Stromal cell of bone marrow (primary cell): ENCODE data around the gene OTP.

Source experiments
- DNase-seq: peaks from one replicate; pipeline ENCODE4 v3.0.0-alpha.2; 2012; ENCODE audit warnings: low read depth

Gene OTP

DNA sequence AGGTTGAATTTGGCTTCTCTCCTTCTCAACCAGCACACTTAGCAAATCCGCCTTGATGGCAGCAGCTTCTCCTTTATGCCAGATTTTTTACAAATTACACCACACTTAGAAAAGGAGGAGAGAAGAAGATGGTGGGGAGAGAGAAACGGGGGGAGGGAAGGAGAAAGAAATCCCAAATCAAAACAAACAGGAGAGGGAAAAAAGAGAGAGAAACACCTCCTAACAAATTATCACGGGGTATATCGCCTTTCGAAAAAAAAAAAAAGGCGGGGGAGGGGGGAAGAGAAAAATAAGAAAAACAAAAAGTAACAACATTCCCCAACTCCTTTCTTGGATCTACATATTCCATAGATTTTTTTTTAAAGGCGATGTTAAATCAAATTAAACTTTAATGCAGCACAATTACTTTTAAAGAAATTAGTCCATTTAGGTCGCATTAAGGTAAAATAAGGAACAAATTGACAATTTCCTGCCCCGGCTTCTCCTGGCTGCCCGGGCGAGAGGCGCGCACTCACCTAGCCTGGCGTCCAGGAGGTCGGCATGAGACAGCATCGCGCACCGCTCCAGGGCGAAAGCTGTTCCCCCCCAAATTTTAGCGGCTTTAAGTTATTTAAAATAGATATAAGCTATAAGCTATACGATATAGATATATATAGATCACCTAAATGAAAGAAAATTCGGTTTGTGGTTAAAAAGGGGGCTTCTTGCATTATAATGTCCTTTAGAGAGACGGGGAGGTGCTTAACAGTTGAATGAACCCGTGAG is at the start of gene OTP:
OTP (minus strand) TSS at position 716 of the 765 bp plus-strand sequence; CDS start at position 552, 164 bp downstream.
- no peak for DNase-seq

DNA sequence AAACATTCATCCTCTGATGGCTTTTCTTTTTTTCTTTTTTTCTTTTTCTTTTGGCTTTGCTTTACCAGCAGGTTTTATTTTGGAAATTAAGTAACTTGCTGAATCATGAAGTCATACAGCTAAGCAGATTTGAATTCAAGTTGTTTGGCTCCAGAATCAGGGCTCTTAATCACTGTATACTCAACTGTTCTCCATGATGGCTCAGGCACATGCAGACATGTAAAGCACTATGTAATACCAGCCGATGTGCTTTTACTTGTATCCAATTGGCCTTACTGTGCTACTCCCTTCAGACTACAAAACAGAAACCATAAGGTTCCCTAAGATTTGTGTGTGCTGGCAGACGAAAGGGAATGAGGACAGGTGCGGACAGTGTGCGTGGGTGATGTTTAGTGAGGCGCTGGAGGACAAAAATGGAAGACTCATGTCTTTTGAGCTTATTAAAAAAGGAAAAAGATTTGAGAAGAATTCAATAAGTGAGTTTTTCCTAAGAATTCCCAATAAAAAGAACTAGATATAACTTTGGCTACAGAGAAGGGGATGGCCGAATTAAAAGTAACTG is 44.7 kb upstream of the OTP start:
- peak; percentile 32 for DNase-seq

DNA sequence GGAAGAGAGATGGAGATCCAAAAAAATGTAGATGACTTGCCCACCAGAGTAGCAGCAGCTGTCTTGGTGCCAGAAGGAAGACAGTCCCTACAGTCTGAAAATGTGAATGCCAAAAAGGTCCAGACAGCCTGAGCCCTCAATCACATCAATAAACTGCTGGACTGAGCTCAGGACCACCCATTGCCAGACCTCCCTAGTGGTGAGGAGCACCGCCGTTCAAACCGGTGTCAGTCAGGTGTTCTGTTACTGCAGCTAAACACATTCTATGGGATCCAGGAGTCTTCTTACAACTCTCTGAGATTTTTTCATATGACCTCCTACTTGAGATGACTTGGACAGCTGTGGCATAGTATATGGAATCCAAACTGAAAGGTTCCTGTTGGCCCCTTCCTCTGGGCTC is 32.0 kb upstream of the OTP start:
- DNase-seq = no peak

DNA sequence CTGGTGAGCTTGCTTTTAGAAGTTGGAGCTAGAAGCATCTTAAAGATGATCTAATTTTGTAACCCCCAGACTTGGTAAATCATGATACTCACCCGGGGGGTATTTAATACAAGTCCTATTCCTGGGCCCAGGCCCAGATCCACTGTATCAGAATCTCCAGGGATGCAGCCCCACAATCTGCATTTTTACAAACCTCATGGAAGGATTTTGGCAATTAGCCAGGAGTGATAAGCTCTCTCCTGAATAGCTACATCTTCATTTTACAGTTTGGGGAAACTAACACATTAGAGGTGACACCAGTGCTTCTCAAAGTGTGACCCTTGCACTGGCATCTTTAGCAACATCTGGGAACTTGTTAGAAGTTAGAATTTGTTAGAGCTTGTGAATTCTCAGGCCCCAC is 31.2 kb upstream of the OTP start:
- no peak for DNase-seq

DNA sequence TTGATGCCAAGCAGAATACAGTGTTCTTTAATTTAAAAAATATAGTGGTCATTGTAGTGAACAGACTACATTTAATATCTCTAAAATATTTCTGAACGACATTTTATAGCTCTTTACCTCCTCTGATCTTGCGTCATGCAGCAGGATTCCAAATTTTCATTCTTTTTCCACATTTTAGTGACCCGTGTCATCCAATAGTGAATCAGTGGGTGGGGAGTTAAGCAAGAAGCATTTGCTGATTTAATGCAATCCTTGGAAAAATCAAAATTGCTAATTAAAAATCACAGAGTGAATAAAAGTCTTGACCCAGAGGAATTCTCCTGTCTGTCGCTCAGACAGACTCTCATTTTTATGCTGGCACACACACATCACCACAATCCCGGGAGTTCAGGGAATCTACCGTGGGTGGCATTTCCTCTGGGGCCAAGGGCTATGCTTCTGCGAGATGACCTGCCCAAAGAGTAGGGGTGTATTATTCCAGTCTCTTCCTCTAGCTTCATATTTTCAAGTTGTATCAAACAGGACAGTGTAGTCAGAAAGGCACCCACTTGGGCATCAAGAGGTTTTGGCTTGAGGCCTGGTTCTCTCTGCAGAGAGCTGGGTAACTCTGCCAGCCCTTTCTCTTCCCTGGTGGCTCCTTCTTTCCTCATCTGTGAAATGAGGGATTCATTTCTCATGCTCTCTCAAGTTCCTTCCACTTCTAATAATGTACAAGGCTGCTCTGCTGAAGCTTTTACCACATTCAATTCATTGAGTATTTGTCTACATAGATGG is 24.8 kb upstream of the OTP start:
- peak; percentile 12 for DNase-seq

DNA sequence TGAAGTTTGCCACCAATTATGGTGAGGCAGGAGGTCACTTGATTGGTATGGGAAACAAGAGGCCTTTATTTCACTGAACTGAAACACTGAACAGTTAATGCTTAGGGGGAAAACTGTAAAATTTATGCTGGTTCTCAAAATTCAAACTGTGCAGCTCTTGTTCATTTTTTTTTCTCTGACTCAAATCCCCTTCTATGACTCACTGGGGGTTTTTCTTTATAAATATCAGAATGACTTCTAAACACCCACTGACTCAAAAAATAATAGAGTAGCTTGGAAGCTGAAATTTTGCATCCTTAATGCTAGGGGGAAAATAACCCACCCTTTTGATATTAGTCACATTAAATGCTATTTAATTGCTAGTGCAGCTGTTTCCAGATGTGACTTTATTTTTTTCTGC is 24.1 kb upstream of the OTP start:
- DNase-seq = no peak

DNA sequence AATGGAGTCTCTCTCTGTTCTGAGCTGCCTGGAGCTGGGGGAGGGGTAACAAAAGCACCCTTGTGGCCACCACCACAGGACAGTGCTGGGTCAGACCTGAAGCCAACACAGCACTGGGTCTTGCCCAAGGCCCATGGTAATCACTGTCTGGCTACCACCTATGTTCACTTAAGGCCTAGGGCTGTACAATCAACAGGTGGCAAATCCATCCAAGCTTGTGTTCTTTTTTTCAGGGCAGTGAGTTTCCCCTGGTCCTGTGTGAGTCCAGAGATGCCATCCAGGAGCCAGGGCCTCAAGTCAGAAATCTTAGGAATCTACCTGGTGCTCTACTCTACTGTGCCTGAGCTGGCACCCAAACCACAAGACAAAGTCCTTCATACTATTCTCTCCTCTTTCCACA is 20.1 kb upstream of the OTP start:
- no peak for DNase-seq

DNA sequence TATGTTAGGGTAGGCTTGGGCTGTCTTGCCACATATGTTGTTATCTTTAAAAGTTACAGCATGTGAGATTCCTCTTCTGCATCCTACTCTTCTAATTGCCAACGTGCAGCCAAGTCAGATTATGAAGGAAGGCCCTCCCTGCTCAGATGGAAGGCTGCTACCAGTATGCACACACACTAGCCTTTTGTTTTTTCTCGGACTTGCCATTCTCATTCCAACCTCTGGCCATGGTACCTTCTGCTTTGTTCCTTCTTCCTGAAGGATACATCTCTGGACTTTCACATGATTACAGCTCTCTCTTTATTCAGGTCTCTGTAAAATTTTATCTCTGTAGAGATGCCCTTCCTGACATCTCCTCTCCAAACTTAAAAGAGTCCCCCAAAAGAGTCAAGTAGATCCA is 12.8 kb upstream of the OTP start:
- DNase-seq = no peak

DNA sequence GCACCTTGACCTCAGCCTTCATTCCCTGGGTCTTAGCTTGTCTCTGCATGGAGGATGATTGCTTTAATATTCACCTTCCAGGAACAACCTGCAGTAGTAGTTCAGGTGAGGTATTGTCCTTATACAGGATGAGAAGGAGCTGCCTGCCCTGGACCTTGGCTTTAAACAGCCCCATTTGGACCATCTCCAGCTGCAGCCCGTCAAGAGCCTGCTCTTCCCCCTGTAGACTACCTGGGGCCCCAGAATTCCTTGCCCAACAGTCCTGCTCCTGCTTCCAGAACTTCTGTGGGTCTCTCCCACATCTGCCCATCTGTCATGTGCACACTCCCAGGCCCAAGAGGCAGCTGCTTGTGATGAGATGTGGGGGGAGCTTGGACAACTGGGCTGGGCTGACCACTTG is 12.2 kb upstream of the OTP start:
- DNase-seq = no peak

DNA sequence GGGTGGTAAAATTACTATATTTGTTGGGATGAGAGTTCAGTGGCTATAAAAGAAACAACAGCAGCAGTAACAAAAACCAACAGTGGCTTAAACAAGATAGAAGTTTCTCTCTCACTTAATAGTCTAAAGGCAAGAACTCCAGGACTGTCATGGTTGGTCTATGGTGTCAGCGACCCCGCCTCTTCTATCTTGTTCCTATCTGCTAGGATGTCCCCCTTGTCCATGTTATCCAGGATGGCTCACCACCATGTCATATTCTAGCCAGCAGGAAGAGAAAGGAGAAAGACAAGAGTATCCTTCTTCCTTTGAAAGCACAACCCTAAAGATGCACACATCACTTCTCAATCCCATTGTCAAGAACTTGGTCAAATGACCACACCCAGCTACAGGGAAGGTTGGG is 11.3 kb upstream of the OTP start:
- DNase-seq = no peak

DNA sequence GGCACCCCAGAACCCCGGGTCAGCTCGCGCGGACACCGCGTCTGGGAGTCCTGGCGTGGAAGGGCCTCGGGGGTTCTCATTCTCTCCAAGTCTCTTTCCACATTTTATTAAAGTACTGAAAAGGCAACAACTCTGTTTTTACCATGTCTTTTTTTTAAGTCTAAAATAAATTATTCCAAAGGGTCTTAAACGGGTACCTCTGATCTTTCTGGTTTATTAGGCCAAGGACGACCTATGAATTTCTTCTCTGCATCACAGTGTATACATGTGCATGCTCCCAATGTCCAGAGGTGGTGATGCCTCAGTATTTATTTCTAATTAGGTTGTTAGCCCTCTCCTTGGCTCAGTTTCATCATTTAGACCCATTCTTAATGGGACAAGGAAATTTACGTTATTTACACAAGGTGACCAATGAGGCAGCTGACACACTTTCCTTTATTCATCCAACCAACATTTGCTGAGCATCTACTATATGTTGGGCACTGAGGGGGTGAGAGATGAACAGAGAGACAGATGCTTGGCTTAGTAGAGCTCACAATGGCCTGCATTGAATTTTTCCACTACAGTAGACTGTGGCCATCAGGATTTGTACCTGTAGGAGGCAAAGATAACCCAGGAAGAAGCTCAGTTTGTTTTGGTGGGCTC is 7.6 kb upstream of the OTP start:
- no peak for DNase-seq

DNA sequence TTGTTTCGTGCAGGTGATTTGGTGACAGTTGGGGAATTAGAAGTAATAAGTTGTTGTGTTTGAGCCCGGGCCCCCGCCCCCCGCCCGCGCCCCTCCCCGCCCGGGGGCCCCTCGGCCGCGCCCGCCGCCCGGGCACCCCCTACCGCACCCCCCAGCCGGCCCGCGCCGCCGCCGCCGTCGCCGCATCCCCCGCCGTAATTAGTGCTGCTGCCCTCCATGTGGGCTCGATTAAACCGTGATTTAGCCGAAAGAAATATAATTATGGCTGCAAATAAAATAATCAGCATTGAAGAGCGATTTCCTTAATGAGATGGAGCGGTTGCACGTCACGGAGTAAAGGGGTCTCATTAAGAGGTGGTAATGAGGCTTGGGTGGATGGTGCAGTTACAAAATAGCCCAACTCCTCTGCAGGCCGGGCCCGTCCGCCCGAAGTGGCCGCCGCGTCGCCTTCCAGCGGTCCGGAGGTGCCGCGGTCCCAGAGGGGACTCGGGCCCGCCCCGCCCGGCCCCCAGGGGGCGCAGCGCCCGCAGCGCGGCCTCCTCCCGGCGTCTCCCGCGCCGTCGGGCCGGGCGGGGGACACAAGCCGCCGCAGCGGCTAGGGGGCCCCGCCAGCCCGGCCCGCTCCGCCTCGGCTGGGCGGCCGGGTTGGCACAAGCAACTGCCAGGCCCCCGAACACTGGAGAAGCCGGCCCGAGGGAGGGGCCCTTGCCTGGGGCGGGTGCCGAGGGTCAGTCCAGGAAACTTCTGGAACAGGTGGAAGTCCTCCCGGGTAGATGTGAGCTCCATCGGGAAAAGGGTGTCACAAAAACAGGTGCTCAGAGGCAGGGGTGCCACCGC is 6.9 kb upstream of the OTP start:
- DNase-seq = no peak

DNA sequence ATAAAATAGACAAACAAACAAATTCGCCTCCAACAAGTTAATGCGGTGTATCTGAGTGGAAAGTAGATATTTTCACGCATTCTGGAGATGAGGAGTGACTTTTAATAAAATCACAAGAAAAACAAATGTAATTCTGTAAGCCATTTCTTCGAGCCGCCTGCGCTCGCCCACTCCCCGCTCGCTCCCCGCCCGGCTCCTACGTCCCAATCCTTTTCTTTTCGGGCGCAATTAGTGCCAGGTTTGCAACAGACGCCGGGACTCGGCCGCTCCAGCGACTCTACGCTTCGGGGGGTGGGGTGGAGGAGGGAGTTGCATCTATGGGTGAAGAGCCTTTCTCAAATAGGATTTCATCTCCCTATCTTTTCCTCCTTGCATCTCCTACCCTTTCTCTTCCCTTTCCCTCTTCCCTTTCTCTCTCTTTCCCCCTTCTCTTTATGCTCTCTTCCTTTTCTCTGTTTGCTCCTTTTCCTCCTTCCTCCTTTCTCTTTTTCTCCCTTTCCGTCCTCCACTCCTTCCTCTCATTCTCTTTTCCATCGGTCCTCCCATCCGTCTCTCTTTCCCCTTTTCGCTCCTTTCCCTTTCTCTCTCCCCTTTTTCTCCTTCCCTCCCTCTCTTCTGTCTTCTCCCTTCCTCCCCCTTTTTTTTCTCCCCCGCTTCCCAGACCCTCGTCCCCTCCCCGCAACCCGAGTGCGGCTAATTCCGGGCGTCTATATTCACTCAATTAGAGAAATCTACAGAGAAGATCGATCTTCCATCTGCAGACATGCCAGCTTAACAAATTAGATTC is 6.1 kb upstream of the OTP start:
- DNase-seq = no peak

DNA sequence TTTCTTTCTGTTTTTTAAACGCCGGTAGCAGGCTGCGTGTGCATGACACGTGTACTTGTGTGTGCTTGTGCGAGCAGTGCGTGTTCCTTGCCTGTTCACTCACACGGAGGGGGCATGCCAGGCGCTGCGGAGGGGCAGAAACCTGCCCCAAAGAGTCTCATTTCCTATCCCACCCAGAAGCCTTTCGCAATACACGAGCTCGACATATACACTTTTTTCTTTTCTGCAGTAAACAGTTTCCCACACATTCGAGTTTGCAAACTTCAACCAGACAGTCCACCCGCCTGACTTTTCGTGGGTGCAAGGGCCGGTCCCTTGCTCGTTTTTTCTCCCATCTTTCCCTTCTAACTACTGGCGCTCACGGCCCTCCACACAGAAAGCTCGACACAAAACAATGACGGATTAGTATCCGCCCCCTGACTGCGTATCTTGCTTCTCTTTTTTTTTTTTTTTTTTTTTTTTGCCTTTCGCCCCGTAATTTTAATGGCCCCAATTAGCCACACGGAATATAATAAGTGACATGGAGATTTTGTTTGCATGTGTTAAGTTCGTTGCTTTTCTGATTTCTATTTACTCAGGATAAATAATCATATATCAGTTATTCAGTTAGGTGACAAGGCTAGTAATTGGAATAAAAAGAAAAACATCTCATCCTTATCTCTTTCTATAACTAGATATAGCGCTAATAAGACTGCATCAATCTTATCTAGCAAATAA is 5.3 kb upstream of the OTP start:
- no peak for DNase-seq

DNA sequence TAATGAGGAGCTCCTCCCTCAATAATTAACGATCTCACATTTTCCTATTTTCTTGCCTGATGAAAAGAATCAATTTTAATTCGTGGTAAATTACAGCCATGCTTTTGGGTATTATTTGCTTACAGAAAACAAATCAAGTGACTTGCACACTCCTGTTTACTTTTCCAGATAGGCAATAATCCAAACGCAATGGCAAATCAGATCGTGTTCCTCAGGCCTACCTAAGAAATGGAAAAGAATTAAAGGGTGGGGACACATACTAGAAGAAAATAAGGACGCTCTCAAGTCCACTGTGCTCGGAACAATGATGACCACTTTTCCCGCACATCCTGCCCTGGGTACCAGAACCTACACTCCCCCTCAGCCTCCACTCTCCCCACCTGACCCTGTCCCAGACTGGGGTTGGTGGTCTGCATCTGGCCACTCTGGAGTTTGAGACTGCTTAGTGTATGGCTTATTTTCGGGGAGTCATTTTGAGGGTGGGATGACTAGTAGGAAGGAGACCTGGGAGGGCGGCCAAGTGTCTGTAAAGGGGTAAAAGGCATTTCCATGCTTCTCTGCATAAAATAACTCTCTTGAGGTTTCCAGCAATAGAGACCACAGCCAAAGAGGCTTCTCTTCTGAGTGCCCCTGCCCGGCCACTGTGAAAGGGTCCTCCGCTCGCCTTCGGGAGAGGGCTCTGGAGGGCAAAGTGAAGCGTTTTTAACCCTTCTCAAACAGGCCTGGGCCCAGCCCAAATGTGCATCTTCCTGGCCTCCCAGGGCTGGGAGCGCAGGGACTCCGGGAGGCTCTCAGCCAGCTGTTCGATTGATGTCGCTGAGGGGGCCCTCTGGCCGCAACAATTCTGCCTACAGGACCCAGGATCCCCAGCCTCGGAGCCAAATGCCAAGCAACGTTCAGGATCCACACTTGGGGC is 4.5 kb upstream of the OTP start:
- DNase-seq = no peak

DNA sequence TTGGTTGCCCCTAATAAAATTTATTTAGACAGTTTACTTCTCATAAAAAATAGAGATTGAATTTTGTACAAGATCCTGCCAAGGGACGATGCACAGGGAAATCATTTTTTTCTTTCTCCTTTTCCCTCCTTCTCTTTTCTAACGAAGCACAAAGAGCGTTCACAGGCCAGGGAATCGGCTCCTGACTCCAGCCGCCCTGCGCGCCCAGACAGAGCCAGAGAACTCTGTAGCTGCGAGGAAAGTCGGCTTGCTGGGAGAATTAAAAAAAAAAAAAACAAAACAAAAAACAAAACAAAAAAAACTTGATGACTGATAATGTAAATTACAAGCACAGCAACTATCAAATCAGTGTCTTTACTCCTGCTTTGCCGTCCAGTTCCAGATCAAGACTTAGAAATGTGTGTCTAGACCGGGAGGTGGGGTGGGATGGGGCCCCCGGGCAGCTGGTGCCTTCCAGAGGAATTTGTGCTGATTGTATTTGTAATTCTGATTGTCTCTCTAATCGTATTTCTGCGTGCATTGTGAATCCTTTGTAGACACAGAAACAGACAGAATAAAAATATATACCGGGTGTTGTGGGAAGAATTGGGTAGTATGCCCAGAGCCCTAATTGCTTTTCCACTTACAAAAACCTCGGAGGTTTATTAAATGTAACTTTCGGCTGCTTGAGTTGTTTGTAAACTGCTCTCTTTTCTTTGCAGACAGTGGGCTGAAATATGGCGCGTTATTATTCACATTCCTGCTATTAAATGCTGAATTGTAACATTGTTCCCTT is 3.6 kb upstream of the OTP start:
- no peak for DNase-seq

DNA sequence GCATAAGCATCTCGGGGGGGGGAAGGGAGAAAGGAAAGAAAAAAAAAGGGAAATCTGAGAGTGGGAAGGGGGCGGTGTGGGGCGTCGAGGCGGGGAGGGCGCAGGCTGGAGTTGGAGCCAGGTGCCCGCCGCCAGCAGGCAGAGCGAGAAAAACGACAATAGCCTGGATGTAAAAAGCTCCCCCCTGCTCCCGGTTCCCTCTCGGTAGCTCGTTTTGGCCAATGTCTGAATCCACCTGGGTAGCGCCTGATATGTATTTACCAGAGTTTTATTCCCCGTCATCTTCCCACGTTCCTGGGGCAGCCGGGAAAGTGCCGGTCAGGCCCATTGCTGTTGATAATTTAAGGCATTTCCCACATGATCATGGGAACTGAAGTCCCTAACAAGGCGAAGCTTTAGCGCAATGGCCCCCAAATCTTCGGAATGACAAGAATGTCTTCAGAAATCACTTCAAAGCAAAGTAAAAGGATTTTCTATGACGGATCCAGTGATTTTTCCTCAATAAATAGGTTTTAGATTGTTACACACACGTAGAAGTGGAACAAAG is 3.0 kb upstream of the OTP start:
- DNase-seq = no peak
